H9 (cell line): Measurements from ENCODE around the gene OR10J4. TPM values are rescaled to one million over a fixed set of nuclear protein-coding genes. Genes with fewer than 3 reads are reported as not detected.
A peak's percentile ranks its signal among the peaks of the same experiment; 100 is the strongest.

Experiments
- DNase-seq: peaks from one replicate; pipeline ENCODE4 v3.0.0-alpha.2; 2017
- H2AFZ ChIP-seq: one replicate; pipeline ENCODE4 v1.6.1; 2013; ENCODE audit warnings: mild to moderate bottlenecking, low read length, control low read depth, moderate library complexity
- H2AK5ac ChIP-seq: 2 replicates; pipeline ENCODE4 v1.6.1; 2013; ENCODE audit warnings: low read length, control low read depth, mixed read lengths; ENCODE audit not compliant: insufficient read length
- H2BK120ac ChIP-seq: one replicate; pipeline ENCODE4 v1.6.1; 2013; ENCODE audit warnings: low read depth, mild to moderate bottlenecking, low read length, control low read depth, inconsistent platforms; ENCODE audit not compliant: poor library complexity, severe bottlenecking
- H2BK12ac ChIP-seq: 2 replicates; pipeline ENCODE4 v1.6.1; 2013; ENCODE audit warnings: low read length, control low read depth, mixed read lengths, low read depth; ENCODE audit not compliant: insufficient read length
- H2BK15ac ChIP-seq: 2 replicates; pipeline ENCODE4 v1.6.1; 2013; ENCODE audit warnings: low read depth, low read length, control low read depth
- H2BK20ac ChIP-seq: one replicate; pipeline ENCODE4 v1.6.1; 2013; ENCODE audit warnings: low read depth, mild to moderate bottlenecking, low read length, control low read depth, inconsistent platforms; ENCODE audit not compliant: poor library complexity, severe bottlenecking
- H2BK5ac ChIP-seq: 2 replicates; pipeline ENCODE4 v1.6.1; 2013; ENCODE audit warnings: low read length, control low read depth, mixed read lengths; ENCODE audit not compliant: insufficient read length
- H3K14ac ChIP-seq: 2 replicates; pipeline ENCODE4 v1.6.1; 2013; ENCODE audit warnings: low read length, control low read depth; ENCODE audit not compliant: insufficient read depth
- H3K18ac ChIP-seq: 2 replicates; pipeline ENCODE4 v1.6.1; 2013; ENCODE audit warnings: low read depth, mild to moderate bottlenecking, mixed read lengths, low read length, control low read depth; ENCODE audit not compliant: insufficient read length
- H3K23ac ChIP-seq: 2 replicates; pipeline ENCODE4 v1.6.1; 2013; ENCODE audit warnings: low read length, control low read depth, mixed read lengths, low read depth; ENCODE audit not compliant: insufficient read length
- H3K23me2 ChIP-seq: 2 replicates; pipeline ENCODE4 v1.6.1; 2013; ENCODE audit warnings: low read depth, mild to moderate bottlenecking, mixed read lengths, low read length, control low read depth; ENCODE audit not compliant: insufficient read length, poor library complexity, severe bottlenecking
- H3K27ac ChIP-seq: 2 replicates; pipeline ENCODE4 v1.5.1; 2013; ENCODE audit warnings: low read length, control low read depth, mixed read lengths, low read depth; ENCODE audit not compliant: insufficient read length
- H3K27me3 ChIP-seq: 2 replicates; pipeline ENCODE4 v1.6.1; 2013; ENCODE audit warnings: low read length, control low read depth, inconsistent platforms; ENCODE audit not compliant: insufficient read depth
- H3K4ac ChIP-seq: 2 replicates; pipeline ENCODE4 v1.6.1; 2013; ENCODE audit warnings: low read depth, mild to moderate bottlenecking, control low read depth, inconsistent platforms, low read length, moderate library complexity
- H3K4me1 ChIP-seq: 2 replicates; pipeline ENCODE4 v1.6.1; 2013; ENCODE audit warnings: low read length, control low read depth, inconsistent platforms; ENCODE audit not compliant: insufficient read depth
- H3K4me2 ChIP-seq: 2 replicates; pipeline ENCODE4 v1.6.1; 2013; ENCODE audit warnings: low read length, control low read depth, mixed read lengths; ENCODE audit not compliant: insufficient read length, insufficient read depth
- H3K56ac ChIP-seq: 2 replicates; pipeline ENCODE4 v1.6.1; 2013; ENCODE audit warnings: low read depth, mild to moderate bottlenecking, mixed read lengths, low read length, control low read depth; ENCODE audit not compliant: insufficient read length
- H3K79me1 ChIP-seq: 2 replicates; pipeline ENCODE4 v1.6.1; 2013; ENCODE audit warnings: low read depth, mild to moderate bottlenecking, moderate library complexity, low read length, control low read depth, inconsistent platforms; ENCODE audit not compliant: insufficient read depth, poor library complexity, severe bottlenecking
- H3K79me2 ChIP-seq: 2 replicates; pipeline ENCODE4 v1.6.1; 2013; ENCODE audit warnings: low read length, control low read depth, inconsistent platforms; ENCODE audit not compliant: insufficient read depth
- H3K9ac ChIP-seq: 2 replicates; pipeline ENCODE4 v1.6.1; 2013; ENCODE audit warnings: low read length, control low read depth, mixed read lengths; ENCODE audit not compliant: insufficient read length; ENCODE audit errors: extremely low read depth
- H3K9me3 ChIP-seq: one replicate; pipeline ENCODE4 v1.6.1; 2013; ENCODE audit warnings: low read depth, low read length, inconsistent platforms; ENCODE audit not compliant: control insufficient read depth
- H3T11ph ChIP-seq: one replicate; pipeline ENCODE4 v1.6.1; 2013; ENCODE audit warnings: mild to moderate bottlenecking, low read length, control low read depth, inconsistent platforms
- H4K20me1 ChIP-seq: one replicate; pipeline ENCODE4 v1.6.1; 2013; ENCODE audit not compliant: control insufficient read depth, insufficient read length, insufficient read depth
- H4K5ac ChIP-seq: 2 replicates; pipeline ENCODE4 v1.6.1; 2013; ENCODE audit warnings: low read depth, mild to moderate bottlenecking, mixed read lengths, low read length, control low read depth; ENCODE audit not compliant: insufficient read length
- H4K8ac ChIP-seq: replicated peaks from 2 replicates; pipeline ENCODE4 v1.6.1; 2013; ENCODE audit warnings: low read length, control low read depth, mixed read lengths, low read depth; ENCODE audit not compliant: insufficient read length
- H4K91ac ChIP-seq: 2 replicates; pipeline ENCODE4 v1.6.1; 2013; ENCODE audit warnings: low read depth, mild to moderate bottlenecking, moderate library complexity, mixed read lengths, low read length, control low read depth; ENCODE audit not compliant: insufficient read length
- H3K27ac Mint-ChIP-seq, 3 experiments: 2 replicates in 2 of 3; 3 replicates in 1 of 3; pipeline ENCODE4 v1.8.0; 2020 to 2021; ENCODE audit warnings: mixed read lengths in 3 of 3, mild to moderate bottlenecking in 1 of 3, moderate library complexity in 1 of 3
- H3K27me3 Mint-ChIP-seq: 2 replicates; pipeline ENCODE4 v1.8.0; 2021; ENCODE audit warnings: low read depth, mild to moderate bottlenecking, moderate library complexity, mixed read lengths
- H3K36me3 Mint-ChIP-seq, 3 experiments: 2 replicates in 2 of 3; 3 replicates in 1 of 3; pipeline ENCODE4 v1.8.0; 2020 to 2021; ENCODE audit warnings: low read depth in 3 of 3, mixed read lengths in 3 of 3; ENCODE audit not compliant: insufficient read depth in 1 of 3
- H3K4me1 Mint-ChIP-seq, 2 experiments: 2 replicates each; pipeline ENCODE4 v1.8.0; 2020; ENCODE audit warnings: mixed read lengths in 2 of 2
- H3K4me3 Mint-ChIP-seq, 2 experiments: 2 replicates in 1 of 2; 3 replicates in 1 of 2; pipeline ENCODE4 v1.8.0; 2020 to 2021; ENCODE audit warnings: mild to moderate bottlenecking in 2 of 2, mixed read lengths in 2 of 2, moderate library complexity in 1 of 2
- H3K9me3 Mint-ChIP-seq, 2 experiments: 2 replicates in 1 of 2; 3 replicates in 1 of 2; pipeline ENCODE4 v1.8.0; 2020; ENCODE audit warnings: mild to moderate bottlenecking in 2 of 2, mixed read lengths in 2 of 2, moderate library complexity in 1 of 2
- CTCF ChIP-seq: fragments of 200-600 bp; sonication (generic); conservative IDR thresholded peaks from 3 replicates; pipeline ENCODE4 v1.8.0; 2021; ENCODE audit warnings: antibody characterized with exemption, mild to moderate bottlenecking
- WGBS: extraction: QIAGEN DNeasy Blood & Tissue Kit; methylation state at CpG from one replicate; pipeline ENCODE4 v1.1.7; 2013; ENCODE audit warnings: missing lambda C conversion rate, low lambda C conversion rate, mixed read lengths; ENCODE audit not compliant: insufficient read length; ENCODE audit errors: extremely low coverage; 5-methylcytosine and 5-hydroxymethylcytosine counted together
- total RNA-seq: library from RNA; stranded (reverse); gene quantifications from 2 replicates; pipeline ENCODE4 v1.2.1, GENCODE V29; 2021

OR10J4 gene
- total RNA-seq, 1 experiment from 2014 or later = not detected

- Histone ChIP-seq H3K14ac (no peak overlapping the region), H3K27me3 (no peaks in the 10 kb centered on the region), H3K4me1 (no peaks in the 10 kb centered on the region), H3K79me1 (no peaks in the 10 kb centered on the region), H3K18ac (no peak overlapping the region), H3K4me2 (no peak overlapping the region), H2BK5ac (no peak overlapping the region), H4K5ac (no peak overlapping the region), H3K9me3 (no peaks in the 10 kb centered on the region), H2BK120ac (no peak overlapping the region), H4K8ac (no peak overlapping the region), H4K91ac (no peak overlapping the region), H3K79me2 (no peaks in the 10 kb centered on the region), H3T11ph (no peak overlapping the region), H3K9ac (no peak overlapping the region), H2AK5ac (no peak overlapping the region), H3K56ac (no peak overlapping the region), H3K23ac (no peak overlapping the region), H3K23me2 (no peaks in the 10 kb centered on the region), H3K27ac (no peak overlapping the region), H2BK12ac (no peak overlapping the region), H2BK20ac (no peak overlapping the region), H3K4ac (no peak overlapping the region), H4K20me1 (no peaks in the 10 kb centered on the region), H2BK15ac (no peak overlapping the region), H2AFZ (no peak overlapping the region)
- Mint-ChIP-seq H3K27me3 (no peaks in the 10 kb centered on the region; the same call in none of the 2 replicates), H3K27ac (no peak overlapping the region), H3K9me3 (peaks cover 17 to 57% of the 10 kb centered on the region in 2 experiments), H3K4me1 (no peaks in the 10 kb centered on the region), H3K36me3 (peaks cover 0 to 22% (median 0%) of the 10 kb centered on the region in 3 experiments; a peak in 3 of 7 replicates), H3K4me3 (no peak overlapping the region)
- no peak; the same call in 2 of the 3 replicates for TF ChIP-seq CTCF
- no CpG with 5 or more reads among the region's 8 CpGs for WGBS
- DNase-seq = peak; percentile 60
Measured at GRCh38 chr1:159421821-159422220, 10.2 kb upstream of the OR10J4 start.
